Spleen (tissue), 7 donors: ENCODE results near the gene OTOG.

Experiments used
- CTCF ChIP-seq, 11 experiments: fragments of 200-600 bp in 7 of 11; fragments of 450-650 bp in 4 of 11; sonication (generic) in 4 of 11; IDR thresholded peaks in 8 of 11; conservative IDR thresholded peaks in 3 of 11; 1 replicate in 7 of 11; 2 replicates in 4 of 11; pipeline versions ENCODE4 v1.4.0 to v1.8.0; 2016 to 2021; ENCODE audit warnings: antibody characterized with exemption in 11 of 11, inconsistent platforms in 4 of 11, mild to moderate bottlenecking in 1 of 11
- POLR2A ChIP-seq, 3 donors: fragments of 450-650 bp; IDR thresholded peaks; one replicate each; pipeline ENCODE4 v1.5.1; 2017; ENCODE audit warnings: antibody characterized with exemption in 3 of 3, mild to moderate bottlenecking in 1 of 3
- donor health status: DM: no; HTN: no; CAD: no; lungs with moderate emphysema.
- donor health status: DM: no; HTN: no; CAD: no.
- donor health status: DM: no; HTN: no; CAD: no.

- TF ChIP-seq POLR2A (IDR thresholded peaks at IDR 0.05): no peak
- no peak for TF ChIP-seq CTCF (IDR thresholded peaks at IDR 0.05 in 8 of 11, conservative IDR thresholded peaks at IDR 0.05 in 3 of 11)
These were observed 9.0 kb upstream of the OTOG start for GRCh38 chr11:17538054-17538453.
